IPS DF 4.7 (cell line): Measurements from ENCODE around the gene ISM2.
A peak's percentile ranks its signal among the peaks of the same experiment; 100 is the strongest.

Source experiments
- DNase-seq: peaks from one replicate; pipeline ENCODE4 v3.0.0-alpha.2; 2013; ENCODE audit warnings: low spot score; ENCODE audit errors: extremely low read depth

ISM2 gene

DNA sequence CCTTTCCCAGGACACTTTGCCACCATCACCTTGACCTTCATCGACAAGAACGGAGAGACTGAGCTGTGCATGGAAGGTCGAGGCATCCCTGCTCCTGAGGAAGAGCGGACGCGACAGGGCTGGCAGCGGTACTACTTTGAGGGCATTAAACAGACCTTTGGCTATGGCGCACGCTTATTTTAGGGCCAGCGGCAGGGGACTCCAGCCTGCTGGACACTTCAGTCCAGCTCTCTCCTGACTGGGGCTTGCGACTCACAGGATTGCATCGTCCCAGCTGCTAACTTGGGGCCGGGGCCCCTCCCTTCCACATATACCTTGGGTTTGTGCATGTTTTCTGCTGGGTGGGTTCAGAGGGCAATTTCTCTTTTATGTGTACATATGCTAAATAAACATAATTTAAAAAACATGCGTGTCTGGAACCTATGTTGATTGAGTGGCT is 29.5 kb downstream of the ISM2 start:
- no peak for DNase-seq

DNA sequence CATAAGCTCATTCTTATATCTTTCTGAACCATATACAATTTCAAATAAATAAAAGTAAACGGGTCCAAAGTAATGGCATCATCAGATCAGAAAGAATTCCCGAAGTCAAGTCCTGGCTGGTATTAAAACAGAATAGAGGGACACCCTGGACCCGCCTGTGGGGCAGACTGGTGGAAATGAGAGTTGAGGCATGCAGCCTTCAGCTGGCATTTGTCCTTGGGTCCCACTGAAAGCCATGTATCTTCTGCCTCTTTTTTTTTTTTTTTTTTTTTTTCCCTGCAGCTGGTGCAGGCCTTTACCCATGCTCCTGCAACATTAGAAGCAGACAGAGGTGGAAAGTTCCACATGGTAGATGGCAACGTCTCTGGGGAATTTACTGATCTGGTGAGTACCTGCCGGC is 30.8 kb downstream of the ISM2 start:
- DNase-seq: no peak

DNA sequence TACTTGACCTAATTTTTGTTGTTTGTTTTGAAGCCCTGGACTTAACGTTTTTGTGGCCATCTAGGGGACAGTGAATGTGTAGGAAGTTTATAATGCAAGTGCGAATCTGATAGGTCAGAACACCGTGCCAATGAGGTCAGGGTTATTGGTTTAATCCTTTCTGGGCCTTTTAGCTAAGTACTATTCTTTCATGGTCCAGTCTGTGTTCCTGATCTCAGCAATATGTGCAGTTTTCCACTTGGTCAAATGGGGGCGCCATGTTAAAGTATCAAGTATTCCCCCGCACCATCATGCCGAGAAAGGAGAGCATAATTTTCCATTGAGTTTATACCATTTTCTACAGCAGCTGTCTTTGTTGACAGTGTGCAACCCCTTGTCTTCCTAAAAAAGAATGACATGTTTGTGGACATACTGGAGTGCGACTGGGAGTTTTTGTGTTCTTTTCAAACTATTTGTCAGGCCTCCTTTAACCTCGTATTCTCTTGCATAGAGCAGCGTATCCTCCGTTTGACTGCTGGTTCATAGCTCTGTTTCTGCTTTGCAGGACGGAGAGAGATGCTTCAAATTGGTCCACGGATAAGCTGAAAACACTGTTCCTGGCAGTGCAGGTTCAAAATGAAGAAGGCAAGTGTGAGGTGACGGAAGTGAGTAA is 39.4 kb downstream of the ISM2 start:
- DNase-seq: no peak

DNA sequence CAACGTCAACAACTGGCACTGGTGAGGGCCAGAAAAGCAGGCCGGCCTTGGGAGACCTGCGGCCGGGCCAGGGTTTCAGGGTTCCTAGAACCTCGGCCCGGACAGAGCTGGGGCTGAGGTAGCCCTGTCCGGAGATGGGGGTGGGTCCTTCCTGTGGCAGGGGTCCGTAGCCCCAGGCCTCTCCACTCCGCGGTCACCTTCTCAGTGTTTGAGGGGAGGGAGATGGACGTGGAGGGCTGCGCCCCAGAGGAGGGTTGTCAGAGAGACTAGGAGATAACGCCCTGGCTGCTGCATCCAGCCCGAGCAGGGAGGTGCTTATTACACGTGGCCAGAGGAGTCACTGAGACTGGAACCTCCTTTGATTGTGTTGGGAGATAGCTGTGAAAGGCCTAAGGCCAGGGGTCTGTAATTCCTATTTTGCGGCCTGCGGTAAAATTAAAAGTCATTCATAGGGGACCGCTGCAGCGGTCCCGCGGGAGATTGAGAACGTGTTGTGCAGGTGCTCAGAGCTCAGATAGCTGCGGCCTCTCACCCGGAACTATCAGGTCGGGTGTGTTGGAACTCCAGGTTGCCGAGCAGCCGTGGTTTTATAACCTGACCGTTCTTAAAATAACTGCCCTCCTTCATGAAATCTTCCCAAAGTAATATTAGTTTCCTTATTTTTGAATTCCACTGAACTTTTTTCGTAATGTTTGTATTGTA is 40.2 kb downstream of the ISM2 start:
- DNase-seq: no peak

DNA sequence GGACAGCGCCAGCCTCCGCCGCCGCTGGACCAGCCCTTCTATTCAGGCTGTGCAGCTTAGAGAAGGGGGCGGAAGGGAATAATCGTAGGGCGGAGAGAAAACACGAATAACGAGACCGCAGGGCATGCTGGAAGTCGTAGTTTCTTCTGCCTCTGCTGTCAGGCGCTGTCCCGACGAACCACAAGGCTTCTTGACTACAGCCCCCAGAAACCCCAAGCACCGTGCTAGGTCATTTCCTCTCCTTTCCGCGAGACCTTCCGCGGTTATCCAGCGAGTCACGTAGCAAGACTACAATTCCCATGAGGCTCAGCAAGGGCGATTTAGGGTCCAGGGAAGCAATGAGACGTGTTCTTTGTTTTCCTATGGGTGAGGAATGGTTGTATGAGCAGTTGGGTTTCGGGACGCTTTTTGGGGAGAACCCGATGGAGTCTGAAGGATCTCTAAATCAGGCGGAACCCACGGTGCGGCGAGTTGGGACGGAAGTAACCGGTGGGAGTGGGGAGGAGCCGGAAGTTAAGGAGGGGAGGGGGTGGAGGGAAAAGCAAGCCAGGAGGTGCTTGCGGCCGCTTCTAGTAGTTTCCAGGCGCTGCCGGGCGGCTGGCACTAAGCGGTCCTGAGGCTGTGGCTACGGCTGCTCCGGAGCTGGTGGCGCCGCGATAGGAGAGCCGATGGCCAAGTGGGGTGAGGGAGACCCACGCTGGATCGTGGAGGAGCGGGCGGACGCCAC is 40.9 kb downstream of the ISM2 start, which contains the start of the genes AHSA1 and VIPAS39:
TSS of gene AHSA1 (plus strand) at position 572 of the 727 bp plus-strand sequence. CDS start at position 669, 97 bp downstream.
TSS of gene VIPAS39 (minus strand) at position 80 of the 727 bp plus-strand sequence. CDS start 3,499 bp downstream, outside the sequence.
- peak; percentile 99 for DNase-seq

DNA sequence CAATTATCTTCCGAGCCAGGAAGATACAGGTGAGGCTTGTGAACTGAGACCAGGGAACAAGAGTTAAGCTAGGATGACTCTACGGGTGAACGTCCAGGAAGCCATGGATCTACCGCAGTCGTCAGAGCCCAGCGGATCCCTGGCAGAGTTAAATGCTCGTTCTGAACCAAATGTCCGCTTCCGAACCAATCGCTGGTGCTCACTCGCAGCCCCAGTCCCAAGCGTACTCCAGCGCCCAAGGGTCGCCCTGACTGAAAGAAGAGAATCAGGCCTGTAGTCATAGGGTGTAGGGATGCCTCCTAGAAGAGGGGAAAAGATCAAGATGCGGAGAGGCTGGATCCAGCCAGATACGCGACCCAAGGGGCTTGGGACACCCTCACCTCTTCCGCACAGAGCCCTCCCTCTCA is 41.5 kb downstream of the ISM2 start:
- DNase-seq: no peak

DNA sequence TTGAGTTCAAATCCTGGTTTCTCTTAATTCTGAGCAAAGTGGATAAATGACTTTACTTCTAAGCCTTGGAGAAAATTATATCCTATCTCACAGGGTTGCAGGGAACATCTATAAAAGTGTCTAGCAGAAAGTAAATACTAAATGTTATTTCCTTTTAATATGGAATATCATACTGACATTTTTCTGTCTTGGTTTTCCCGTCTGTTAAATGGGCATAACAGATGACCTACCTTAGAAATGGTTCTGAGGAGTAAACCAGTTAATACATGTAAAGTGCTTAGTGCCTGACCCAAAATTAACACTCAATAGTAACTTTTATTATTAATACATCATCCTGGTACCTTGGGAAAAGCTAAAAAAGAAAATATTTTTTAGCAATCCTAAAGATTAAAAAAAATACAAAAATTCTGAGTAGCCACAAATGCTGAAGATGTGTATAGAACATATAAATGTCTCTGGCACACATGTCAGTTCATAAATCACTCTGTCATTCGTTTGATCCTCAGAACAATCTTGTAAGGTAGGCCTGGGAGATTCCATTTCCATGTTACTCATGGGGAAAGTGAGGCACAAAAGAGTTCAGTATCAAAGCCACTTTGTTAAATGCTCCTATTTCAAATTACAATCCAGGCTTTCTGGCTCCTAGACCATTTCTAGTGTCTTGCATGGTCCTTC is 42.5 kb downstream of the ISM2 start:
- no peak for DNase-seq

DNA sequence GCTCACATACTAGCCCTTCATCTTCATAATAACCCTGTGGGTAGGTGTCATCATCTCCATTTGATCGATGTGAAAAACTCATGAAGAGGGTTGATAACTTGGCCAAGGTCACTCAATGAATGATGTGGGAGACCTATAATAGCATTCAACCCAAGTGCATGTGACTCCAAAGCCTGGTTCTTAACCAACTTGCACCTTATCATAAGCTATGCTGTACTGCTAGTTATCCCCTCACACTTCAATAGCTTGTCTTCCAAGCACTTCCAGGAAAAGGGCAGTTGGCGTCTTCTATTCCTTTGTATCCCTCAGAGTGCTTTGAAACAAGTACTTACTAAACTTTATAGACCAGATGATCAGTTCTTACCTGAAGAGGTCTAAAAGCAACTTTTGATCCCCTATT is 56.4 kb downstream of the ISM2 start:
- DNase-seq: no peak

DNA sequence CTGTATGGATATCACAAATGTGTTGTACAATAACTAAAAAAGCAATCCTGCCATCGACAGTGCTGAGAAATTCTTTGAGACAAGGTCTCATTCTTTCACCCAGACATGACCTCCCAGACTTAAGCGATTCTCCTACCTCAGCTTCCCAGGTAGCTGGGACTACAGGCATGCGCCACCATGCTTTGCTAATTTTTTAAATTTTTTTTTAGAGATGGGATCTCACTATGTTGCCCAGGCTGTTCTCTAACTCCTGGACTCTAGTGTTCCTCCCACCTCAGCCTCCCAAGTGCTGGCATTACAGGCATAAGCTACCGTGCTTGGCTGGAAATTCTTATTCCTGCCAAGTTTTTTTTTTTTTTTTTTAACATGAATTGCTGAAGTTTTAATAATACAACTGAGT is 58.8 kb downstream of the ISM2 start:
- no peak for DNase-seq

DNA sequence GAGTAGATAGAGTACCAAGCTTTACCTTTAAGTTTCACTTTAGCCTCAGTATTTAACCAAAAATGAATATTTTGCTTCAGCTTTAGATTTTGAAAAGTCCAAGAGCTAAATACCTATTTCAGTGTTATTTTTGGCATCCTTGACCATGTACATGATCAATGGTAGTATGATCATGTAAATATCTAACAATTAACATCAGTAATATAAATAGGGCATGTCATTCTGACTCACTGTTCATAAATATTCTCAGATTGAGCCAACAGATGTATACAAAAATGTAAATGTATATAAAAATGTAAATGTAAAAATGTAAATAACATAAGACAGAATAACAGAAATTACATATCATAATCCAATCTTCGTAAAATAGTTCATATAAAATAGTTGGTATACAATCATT is 60.0 kb downstream of the ISM2 start:
- no peak for DNase-seq

DNA sequence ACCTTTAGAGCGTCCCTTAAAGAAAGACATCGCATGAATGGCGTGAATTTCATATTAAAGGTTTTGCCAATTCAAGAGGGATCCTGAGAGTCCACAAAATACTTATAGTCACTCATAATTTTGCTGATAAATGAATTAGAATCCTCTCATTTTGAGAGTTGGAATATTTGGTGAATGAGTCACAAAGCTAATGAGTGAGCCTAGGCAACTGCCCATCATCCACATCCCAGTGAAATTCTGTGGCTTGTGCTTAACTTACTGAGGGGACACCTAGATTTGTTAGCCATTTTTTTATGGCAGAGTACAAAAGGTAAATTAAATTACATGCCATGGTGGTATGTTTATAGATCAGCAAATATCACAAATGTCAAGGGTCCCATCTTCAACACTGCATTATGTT is 62.6 kb downstream of the ISM2 start:
- DNase-seq: no peak

DNA sequence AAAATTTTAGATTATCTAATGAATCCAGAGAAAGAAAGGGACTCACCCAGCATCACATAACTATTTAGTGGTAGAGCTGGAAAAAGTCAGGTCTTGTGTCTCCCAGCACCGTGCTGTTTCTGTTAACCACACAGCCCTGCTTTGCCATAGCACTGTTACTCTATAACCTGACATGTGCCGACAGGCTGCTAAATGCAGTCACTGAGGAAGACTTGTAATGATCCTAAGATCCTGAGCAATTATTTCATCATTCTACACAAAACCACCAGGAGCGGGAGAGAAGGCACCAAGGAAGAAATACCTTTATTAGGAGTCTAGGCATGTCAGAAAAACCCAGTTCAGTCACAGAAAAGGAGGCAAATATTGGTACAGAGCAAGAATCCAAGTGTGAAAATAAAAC is 72.2 kb downstream of the ISM2 start:
- DNase-seq: no peak

DNA sequence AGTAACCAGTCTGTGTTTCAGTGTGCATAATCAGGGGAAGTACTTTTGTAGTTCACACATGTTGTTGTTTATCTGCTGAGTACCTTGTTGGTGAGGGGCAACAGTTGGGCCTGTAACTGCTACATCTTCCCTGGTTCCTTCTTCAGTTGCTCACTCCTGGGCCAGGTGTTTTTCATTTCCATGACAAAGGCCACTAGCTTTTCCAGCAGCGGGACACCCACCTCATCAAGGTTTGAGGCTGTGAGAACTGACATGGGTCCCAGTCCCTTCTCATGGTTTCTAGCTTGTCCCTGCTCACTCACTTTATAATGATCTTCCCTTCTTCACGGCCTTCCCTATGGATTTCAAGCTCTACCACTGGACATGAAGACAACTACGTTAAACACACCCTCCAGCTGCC is 73.8 kb downstream of the ISM2 start:
- DNase-seq: no peak
